Measurements from ENCODE around the gene FBXO39. TPM values are rescaled to one million over a fixed set of nuclear protein-coding genes. Genes with fewer than 3 reads are reported as not detected.

FBXO39 gene
- total and polyA plus RNA-seq, 7 experiments from 2014 or later, result 0.27 to 7.4 (median 0.43) TPM

DNA sequence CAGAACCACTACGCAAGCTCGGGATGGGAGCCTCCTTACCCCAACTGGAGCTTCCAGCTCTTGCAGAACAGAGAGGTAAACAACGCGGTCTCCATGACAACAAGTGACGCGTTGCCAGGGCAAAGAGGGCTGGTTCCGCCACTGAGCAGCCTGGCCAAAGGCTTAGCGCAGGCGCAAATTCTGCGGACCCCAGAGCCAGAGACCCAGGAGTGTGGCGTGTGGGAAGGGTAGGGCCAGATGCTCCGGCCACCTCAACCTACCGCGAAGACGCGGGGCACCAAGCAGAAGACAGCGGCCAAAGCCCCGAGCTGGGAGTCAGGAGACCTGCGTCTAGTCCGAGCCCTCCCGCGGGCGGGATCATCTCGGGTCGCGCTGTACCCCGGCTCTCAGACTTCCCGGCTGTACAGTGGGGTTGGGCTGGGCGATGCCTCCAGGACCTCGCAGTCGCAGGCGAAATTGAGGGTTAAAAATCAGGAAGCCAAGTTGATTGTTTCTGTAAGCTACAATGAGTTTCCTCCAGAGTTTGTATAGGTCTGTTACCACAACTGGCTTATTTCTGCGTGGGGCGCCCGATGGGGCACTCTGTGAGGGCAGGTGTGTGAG is 55.7 kb downstream of the FBXO39 start, which contains the start of gene TEKT1:
Gene TEKT1, minus strand, starts transcription at position 69 of the 603 bp plus-strand sequence. CDS start 1,353 bp downstream, outside the sequence.
- H3K9me3 Mint-ChIP-seq, result no peaks in the 10 kb centered on the region
- peak within 1 kb of the TSS in 6 of 9 donors; percentile 62 to 94 (median 80) for H3K27ac Mint-ChIP-seq
- Histone ChIP-seq H3K27ac (ENCODE audit: low read depth, low read length) (no peak within 1 kb of the TSS), H3K36me3 (ENCODE audit: control insufficient read depth in 2 of 3, insufficient read depth in 3 of 3, low read length in 3 of 3) (no peaks in the 10 kb centered on the region), H3K27me3 (ENCODE audit: control insufficient read depth in 2 of 2, insufficient read depth in 2 of 2, low read length in 2 of 2) (peaks cover 22% of the 10 kb centered on the region in 2 donors), H3K4me3 (ENCODE audit: low read length) (peak within 1 kb of the TSS; percentile 30), H3K4me1 (ENCODE audit: control insufficient read depth in 2 of 2, insufficient read depth in 2 of 2, low read length in 2 of 2) (no peaks in the 10 kb centered on the region), H3K9me3 (ENCODE audit: control insufficient read depth in 2 of 3, low read length in 3 of 3) (no peaks in the 10 kb centered on the region)
- ATAC-seq (peak; percentile 95), DNase-seq (peak; percentile 53 to 82 (median 68))
- intact Hi-C loops (cut with micrococcal nuclease), result loop anchor here in 1 of 2 donors (1.0 kb wide), 1 partner anchor 30 kb away; no protein-coding TSS in a partner anchor
- H3K27me3 Mint-ChIP-seq, result peaks cover 48 to 73% (median 58%) of the 10 kb centered on the region in 5 donors
- peaks cover 7 to 20% (median 14%) of the 10 kb centered on the region in 7 donors for H3K4me1 Mint-ChIP-seq
- ChIA-PET CTCF (no interaction called here), POLR2A (interaction anchor here (0.6 kb wide), 1 partner anchor 59 kb away, joined by 3 read pairs; no protein-coding TSS in a partner anchor)
- H3K4me3 Mint-ChIP-seq, result peak within 1 kb of the TSS; percentile 73 to 91 (median 85)
- H3K36me3 Mint-ChIP-seq, result no peaks in the 10 kb centered on the region

Other genes starting within 250 kb of the FBXO39 start
- under 1 TPM; 0.46 to 0.58 (median 0.51) TPM for gene PITPNM3, start 219.7 kb upstream of the FBXO39 start, total RNA-seq
- under 1 TPM in 1 of 2 donors, not detected in 1; 0.04 TPM for gene PITPNM3, start 219.7 kb upstream of the FBXO39 start, polyA plus RNA-seq
- 10 to 100 TPM; 12.4 to 18.4 (median 17.9) TPM for gene KIAA0753, start 135.5 kb upstream of the FBXO39 start, total RNA-seq
- gene KIAA0753, start 135.5 kb upstream of the FBXO39 start, polyA plus RNA-seq, result 1 to 10 TPM; 2.6 to 3.5 TPM
- gene TXNDC17, start 135.2 kb upstream of the FBXO39 start, total RNA-seq, result 10 to 100 TPM; 14.3 to 70.3 (median 18.5) TPM
- 10 to 100 TPM; 65.1 to 89.7 TPM for gene TXNDC17, start 135.2 kb upstream of the FBXO39 start, polyA plus RNA-seq
- gene MED31, start 124.6 kb upstream of the FBXO39 start, total RNA-seq, result 10 to 100 TPM; 21.4 to 41.2 (median 28.2) TPM
- gene MED31, start 124.6 kb upstream of the FBXO39 start, polyA plus RNA-seq, result 10 to 100 TPM; 24.0 to 26.7 TPM
- 1 to 10 TPM; 1.9 to 6.1 (median 1.9) TPM for gene C17orf100, start 124.5 kb upstream of the FBXO39 start, total RNA-seq
- gene C17orf100, start 124.5 kb upstream of the FBXO39 start, polyA plus RNA-seq, result 1 to 10 TPM; 6.1 to 9.5 TPM
- gene SLC13A5, start 62.8 kb upstream of the FBXO39 start, total RNA-seq, result not detected
- not detected for gene SLC13A5, start 62.8 kb upstream of the FBXO39 start, polyA plus RNA-seq
- 100 to 1,000 TPM in 1 of 5 experiments, 10 to 100 TPM in 4; 36.3 to 475 (median 76.6) TPM for gene XAF1, start 20.2 kb upstream of the FBXO39 start, total RNA-seq
- 10 to 100 TPM; 28.1 to 53.4 TPM for gene XAF1, start 20.2 kb upstream of the FBXO39 start, polyA plus RNA-seq
- not detected for gene TEKT1, start 55.5 kb downstream of the FBXO39 start, total RNA-seq
- not detected for gene TEKT1, start 55.5 kb downstream of the FBXO39 start, polyA plus RNA-seq
- 1 to 10 TPM in 1 of 5 experiments, not detected in 4; 1.0 TPM for gene ALOX12, start 219.8 kb downstream of the FBXO39 start, total RNA-seq
- gene ALOX12, start 219.8 kb downstream of the FBXO39 start, polyA plus RNA-seq, result under 1 TPM; 0.08 to 0.48 TPM
- 100 to 1,000 TPM; 107 to 184 (median 140) TPM for gene RNASEK, start 236.4 kb downstream of the FBXO39 start, total RNA-seq
- 100 to 1,000 TPM; 539 to 628 TPM for gene RNASEK, start 236.4 kb downstream of the FBXO39 start, polyA plus RNA-seq
- under 1 TPM in 1 of 5 experiments, not detected in 4; 0.70 TPM for gene BCL6B, start 246.8 kb downstream of the FBXO39 start, total RNA-seq
- not detected for gene BCL6B, start 246.8 kb downstream of the FBXO39 start, polyA plus RNA-seq

Data from naive thymus-derived CD4-positive, alpha-beta T cell (primary cell).